ENCODE measurements around the gene STRBP. TPM values are rescaled to one million over a fixed set of nuclear protein-coding genes. Genes with fewer than 3 reads are reported as not detected.

STRBP gene
- total RNA-seq, 1 experiment from 2014 or later = 74.0 TPM

GRCh38 chr9:123262338-123262737 lies 6.0 kb downstream of the STRBP start:
- peaks cover 9% of the 10 kb centered on the region for H3K23me2 ChIP-seq (ENCODE audit: insufficient read length, low read depth, low read length, poor library complexity, severe bottlenecking)
- WGBS (ENCODE audit: extremely low coverage, insufficient read length, low lambda C conversion rate) = no CpG with 5 or more reads among the region's 1 CpG
- H2BK120ac ChIP-seq (ENCODE audit: low read depth, low read length, poor library complexity, severe bottlenecking) = no peak overlapping the region
- no peak overlapping the region for H3T11ph ChIP-seq (ENCODE audit: low read length)
- no peak for TF ChIP-seq CTCF (conservative IDR thresholded peaks at IDR 0.05)
- H3K27me3 ChIP-seq (ENCODE audit: insufficient read depth, low read length) = no peaks in the 10 kb centered on the region
- H3K4me2 ChIP-seq (ENCODE audit: insufficient read depth, insufficient read length, low read length) = no peak overlapping the region
- no peaks in the 10 kb centered on the region for H3K9me3 Mint-ChIP-seq
- no peak overlapping the region for H3K18ac ChIP-seq (ENCODE audit: insufficient read length, low read depth, low read length)
- H3K14ac ChIP-seq (ENCODE audit: insufficient read depth, low read length) = no peak overlapping the region
- no peak overlapping the region for H2BK15ac ChIP-seq (ENCODE audit: low read depth, low read length)
- peaks cover 40 to 46% of the 10 kb centered on the region in 2 experiments for H3K4me1 Mint-ChIP-seq
- H3K9me3 ChIP-seq (ENCODE audit: control insufficient read depth, low read depth, low read length) = no peaks in the 10 kb centered on the region
- H4K91ac ChIP-seq (ENCODE audit: insufficient read length, low read depth, low read length) = no peak overlapping the region
- no peak overlapping the region for H3K4ac ChIP-seq (ENCODE audit: low read depth, low read length)
- no peak overlapping the region for H3K23ac ChIP-seq (ENCODE audit: insufficient read length, low read depth, low read length)
- H3K27me3 Mint-ChIP-seq (ENCODE audit: low read depth) = no peaks in the 10 kb centered on the region
- peaks cover 25% of the 10 kb centered on the region; the same call in 1 of the 2 replicates for H3K79me2 ChIP-seq (ENCODE audit: insufficient read depth, low read length)
- H3K27ac ChIP-seq (ENCODE audit: insufficient read length, low read depth, low read length) = no peak overlapping the region
- no peak for DNase-seq
- H4K8ac ChIP-seq (replicated peaks; ENCODE audit: insufficient read length, low read depth, low read length) = no peak overlapping the region
- H2BK5ac ChIP-seq (ENCODE audit: insufficient read length, low read length) = no peak overlapping the region
- no peaks in the 10 kb centered on the region for H4K20me1 ChIP-seq (ENCODE audit: control insufficient read depth, insufficient read depth, insufficient read length)
- no peak overlapping the region for H2AK5ac ChIP-seq (ENCODE audit: insufficient read length, low read length)
- H2BK20ac ChIP-seq (ENCODE audit: low read depth, low read length, poor library complexity, severe bottlenecking) = no peak overlapping the region
- no peak overlapping the region for H2AFZ ChIP-seq (ENCODE audit: low read length)
- H3K9ac ChIP-seq (ENCODE audit: extremely low read depth, insufficient read length, low read length) = no peak overlapping the region
- peaks cover 0 to 4% (median 0%) of the 10 kb centered on the region in 3 experiments; a peak in 1 of 7 replicates for H3K36me3 Mint-ChIP-seq (ENCODE audit: insufficient read depth in 1 of 3, low read depth in 3 of 3)
- peaks cover 2% of the 10 kb centered on the region for H3K79me1 ChIP-seq (ENCODE audit: insufficient read depth, low read depth, low read length, poor library complexity, severe bottlenecking)
- H3K4me3 Mint-ChIP-seq = no peak overlapping the region
- no peak overlapping the region for H3K56ac ChIP-seq (ENCODE audit: insufficient read length, low read depth, low read length)
- peaks cover 10% of the 10 kb centered on the region; the same call in 1 of the 2 replicates for H3K4me1 ChIP-seq (ENCODE audit: insufficient read depth, low read length)
- no peak overlapping the region for H3K27ac Mint-ChIP-seq
- no peak overlapping the region for H2BK12ac ChIP-seq (ENCODE audit: insufficient read length, low read depth, low read length)
- no peak overlapping the region for H4K5ac ChIP-seq (ENCODE audit: insufficient read length, low read depth, low read length)
